SU-DHL-6 (cell line): Measurements from ENCODE around the gene BTN2A1.
"Not testable (repeated sequence)": the region's sequence is repeated elsewhere in the genome, so short reads cannot be mapped to it uniquely, and the experiment has no call there.

ENCODE experiments used
- EZH2phosphoT487 ChIP-seq: fragments of 200-600 bp; sonication (generic), shearing (Covaris generic); conservative IDR thresholded peaks from 2 replicates; pipeline ENCODE4 v1.6.1; 2018; ENCODE audit warnings: mild to moderate bottlenecking, antibody characterized with exemption, low read length, moderate library complexity, mixed read lengths
- TF ChIP-seq, protein P1 (sequence below): fragments of 200-600 bp; sonication (generic); IDR thresholded peaks from one replicate; pipeline ENCODE4 v1.5.1; 2017; ENCODE audit warnings: antibody characterized with exemption, mild to moderate bottlenecking, low read length, moderate library complexity; ENCODE audit not compliant: insufficient read depth, poor library complexity, severe bottlenecking

DNA sequence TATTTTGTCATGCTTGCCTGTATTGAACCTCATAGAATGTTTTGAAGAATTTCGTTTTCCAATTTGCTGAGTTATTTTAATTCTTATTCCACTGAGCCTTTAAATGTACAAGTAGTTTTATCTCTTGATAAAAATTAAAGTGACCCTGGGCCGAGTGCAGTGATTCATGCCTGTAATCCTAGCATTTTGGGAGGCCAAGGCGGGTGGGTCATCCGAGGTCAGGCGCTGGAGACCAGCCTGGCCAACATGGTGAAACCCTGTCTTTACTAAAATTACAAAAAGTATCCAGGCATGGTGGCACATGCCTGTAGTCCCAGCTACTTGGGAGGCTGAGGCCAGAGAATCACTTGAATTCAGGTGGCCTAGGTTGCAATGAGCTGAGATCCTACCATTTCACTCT lies 3.6 kb downstream of the BTN2A1 start:
- TF ChIP-seq, protein P1, sequence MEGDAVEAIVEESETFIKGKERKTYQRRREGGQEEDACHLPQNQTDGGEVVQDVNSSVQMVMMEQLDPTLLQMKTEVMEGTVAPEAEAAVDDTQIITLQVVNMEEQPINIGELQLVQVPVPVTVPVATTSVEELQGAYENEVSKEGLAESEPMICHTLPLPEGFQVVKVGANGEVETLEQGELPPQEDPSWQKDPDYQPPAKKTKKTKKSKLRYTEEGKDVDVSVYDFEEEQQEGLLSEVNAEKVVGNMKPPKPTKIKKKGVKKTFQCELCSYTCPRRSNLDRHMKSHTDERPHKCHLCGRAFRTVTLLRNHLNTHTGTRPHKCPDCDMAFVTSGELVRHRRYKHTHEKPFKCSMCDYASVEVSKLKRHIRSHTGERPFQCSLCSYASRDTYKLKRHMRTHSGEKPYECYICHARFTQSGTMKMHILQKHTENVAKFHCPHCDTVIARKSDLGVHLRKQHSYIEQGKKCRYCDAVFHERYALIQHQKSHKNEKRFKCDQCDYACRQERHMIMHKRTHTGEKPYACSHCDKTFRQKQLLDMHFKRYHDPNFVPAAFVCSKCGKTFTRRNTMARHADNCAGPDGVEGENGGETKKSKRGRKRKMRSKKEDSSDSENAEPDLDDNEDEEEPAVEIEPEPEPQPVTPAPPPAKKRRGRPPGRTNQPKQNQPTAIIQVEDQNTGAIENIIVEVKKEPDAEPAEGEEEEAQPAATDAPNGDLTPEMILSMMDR, result not testable (repeated sequence)
- not testable (repeated sequence) for TF ChIP-seq EZH2phosphoT487
